ENCODE results near the gene LRRFIP1. TPM values are rescaled to one million over a fixed set of nuclear protein-coding genes. Genes with fewer than 3 reads are reported as not detected.
"Not testable (repeated sequence)": the region's sequence is repeated elsewhere in the genome, so short reads cannot be mapped to it uniquely, and the experiment has no call there.

The LRRFIP1 gene
- total and polyA plus RNA-seq, 4 donors, result 79.7 to 194 (median 94.1) TPM

DNA sequence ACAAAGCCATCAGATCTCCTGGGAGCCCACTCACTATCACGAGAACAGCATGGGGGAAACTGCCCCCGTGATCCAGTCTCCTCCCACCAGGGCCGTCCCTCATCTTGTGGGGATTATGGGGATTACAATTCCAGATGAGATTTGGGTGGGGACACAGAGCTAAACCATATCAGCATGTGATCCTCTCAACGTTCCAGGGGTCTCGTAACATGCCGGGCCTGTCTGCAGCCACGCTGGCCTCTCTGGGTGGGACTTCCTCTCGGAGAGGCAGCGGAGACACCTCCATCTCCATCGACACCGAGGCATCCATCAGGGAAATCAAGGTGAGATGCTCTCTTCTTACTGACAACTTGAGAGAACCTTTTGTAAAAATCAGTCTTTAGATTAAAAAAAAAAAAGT, 121.6 kb downstream of the LRRFIP1 start:
- Histone ChIP-seq H3K9me3 (ENCODE audit: control insufficient read depth in 4 of 4, insufficient read depth in 3 of 4, low read length in 3 of 4) (no peaks in the 10 kb centered on the region), H3K27me3 (ENCODE audit: control insufficient read depth in 3 of 3, insufficient read depth in 3 of 3, low read length in 2 of 3) (no peaks in the 10 kb centered on the region), H3K9ac (ENCODE audit: insufficient read depth in 1 of 2, low read length in 2 of 2) (no peak overlapping the region), H3K27ac (ENCODE audit: low read depth in 1 of 2, low read length in 1 of 2) (no peak overlapping the region), H3K4me3 (no peak overlapping the region), H3K4me1 (ENCODE audit: control insufficient read depth in 5 of 5, insufficient read depth in 5 of 5, low read length in 5 of 5) (peaks cover 0 to 3% (median 0%) of the 10 kb centered on the region in 5 donors), H3K36me3 (ENCODE audit: control insufficient read depth in 4 of 4, insufficient read depth in 4 of 4, low read length in 4 of 4) (peaks cover 0 to 36% (median 12%) of the 10 kb centered on the region in 4 donors)
- WGBS, 2 donors, result 93 to 94% methylated on average over 11 of the region's 11 CpGs
- TF ChIP-seq, protein P1, sequence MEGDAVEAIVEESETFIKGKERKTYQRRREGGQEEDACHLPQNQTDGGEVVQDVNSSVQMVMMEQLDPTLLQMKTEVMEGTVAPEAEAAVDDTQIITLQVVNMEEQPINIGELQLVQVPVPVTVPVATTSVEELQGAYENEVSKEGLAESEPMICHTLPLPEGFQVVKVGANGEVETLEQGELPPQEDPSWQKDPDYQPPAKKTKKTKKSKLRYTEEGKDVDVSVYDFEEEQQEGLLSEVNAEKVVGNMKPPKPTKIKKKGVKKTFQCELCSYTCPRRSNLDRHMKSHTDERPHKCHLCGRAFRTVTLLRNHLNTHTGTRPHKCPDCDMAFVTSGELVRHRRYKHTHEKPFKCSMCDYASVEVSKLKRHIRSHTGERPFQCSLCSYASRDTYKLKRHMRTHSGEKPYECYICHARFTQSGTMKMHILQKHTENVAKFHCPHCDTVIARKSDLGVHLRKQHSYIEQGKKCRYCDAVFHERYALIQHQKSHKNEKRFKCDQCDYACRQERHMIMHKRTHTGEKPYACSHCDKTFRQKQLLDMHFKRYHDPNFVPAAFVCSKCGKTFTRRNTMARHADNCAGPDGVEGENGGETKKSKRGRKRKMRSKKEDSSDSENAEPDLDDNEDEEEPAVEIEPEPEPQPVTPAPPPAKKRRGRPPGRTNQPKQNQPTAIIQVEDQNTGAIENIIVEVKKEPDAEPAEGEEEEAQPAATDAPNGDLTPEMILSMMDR (IDR thresholded peaks at IDR 0.05; ENCODE audit: control extremely low read depth, extremely low read depth), result no peak
- DNase-seq, result no peak
- no peak for ATAC-seq (ENCODE audit: insufficient read depth, low FRiP score)

DNA sequence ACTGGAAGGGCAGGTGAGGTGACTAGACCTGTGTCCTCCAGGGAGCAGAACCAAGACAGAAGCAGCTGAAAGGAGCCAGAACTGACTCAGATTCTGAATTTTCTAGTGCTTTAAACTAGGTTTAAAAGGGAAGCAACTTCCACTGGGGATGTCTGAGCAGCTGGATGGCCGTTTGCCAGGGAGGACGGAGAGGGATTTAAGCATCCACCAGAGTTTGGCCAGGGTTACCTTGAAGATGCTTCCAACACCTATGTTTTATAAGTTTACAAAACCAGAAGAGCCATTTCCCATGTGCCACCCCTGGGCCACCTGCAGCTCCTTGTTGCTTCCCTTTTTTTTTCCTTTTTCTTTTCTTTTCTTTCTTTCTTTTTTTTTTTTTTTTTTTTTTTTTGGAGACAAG, 122.6 kb downstream of the LRRFIP1 start:
- DNase-seq, result no peak

DNA sequence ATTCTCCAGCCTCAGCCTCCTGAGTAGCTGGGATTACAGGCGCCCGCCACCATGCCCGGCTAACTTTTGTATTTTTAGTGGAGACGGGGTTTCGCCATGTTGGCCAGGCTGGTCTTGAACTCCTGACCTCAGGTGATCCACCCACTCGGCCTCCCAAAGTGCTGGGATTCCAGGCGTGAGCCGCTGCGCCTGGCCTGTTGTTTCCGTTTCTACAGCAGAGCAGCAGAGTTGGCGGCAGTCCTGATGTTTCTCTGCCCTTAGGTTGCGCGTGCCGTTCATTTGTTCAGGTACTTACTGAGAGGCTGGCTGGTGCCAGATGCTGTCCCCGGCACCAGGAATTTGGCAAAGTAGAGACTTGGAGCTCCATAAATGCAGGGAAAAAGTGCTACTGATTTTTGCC, 123.1 kb downstream of the LRRFIP1 start:
- H3K9me3 ChIP-seq (ENCODE audit: control insufficient read depth in 4 of 4, insufficient read depth in 3 of 4, low read length in 3 of 4); DNase-seq; H3K4me3 ChIP-seq; ATAC-seq (ENCODE audit: insufficient read depth, low FRiP score); H3K9ac ChIP-seq (ENCODE audit: insufficient read depth in 1 of 2, low read length in 2 of 2); H3K27ac ChIP-seq (ENCODE audit: low read depth in 1 of 2, low read length in 1 of 2); H3K4me1 ChIP-seq (ENCODE audit: control insufficient read depth in 5 of 5, insufficient read depth in 5 of 5, low read length in 5 of 5); H3K27me3 ChIP-seq (ENCODE audit: control insufficient read depth in 3 of 3, insufficient read depth in 3 of 3, low read length in 2 of 3): not testable (repeated sequence)
- 96 to 98% methylated on average over 15 of the region's 15 CpGs for WGBS, 2 donors
- peaks cover 8 to 45% (median 19%) of the 10 kb centered on the region in 4 donors for H3K36me3 ChIP-seq (ENCODE audit: control insufficient read depth in 4 of 4, insufficient read depth in 4 of 4, low read length in 4 of 4)

More for the DNA sequence above, 122.6 kb downstream of the LRRFIP1 start:
- TF ChIP-seq, protein P1 (IDR thresholded peaks at IDR 0.05; ENCODE audit: control extremely low read depth, extremely low read depth), result no peak
- ATAC-seq (ENCODE audit: insufficient read depth, low FRiP score), result no peak
- H3K27me3 ChIP-seq (ENCODE audit: control insufficient read depth in 3 of 3, insufficient read depth in 3 of 3, low read length in 2 of 3), result no peaks in the 10 kb centered on the region
- H3K9me3 ChIP-seq (ENCODE audit: control insufficient read depth in 4 of 4, insufficient read depth in 3 of 4, low read length in 3 of 4), result no peaks in the 10 kb centered on the region
- no peak overlapping the region for H3K27ac ChIP-seq (ENCODE audit: low read depth in 1 of 2, low read length in 1 of 2)
- no peak overlapping the region for H3K9ac ChIP-seq (ENCODE audit: insufficient read depth in 1 of 2, low read length in 2 of 2)
- H3K4me1 ChIP-seq (ENCODE audit: control insufficient read depth in 5 of 5, insufficient read depth in 5 of 5, low read length in 5 of 5), result no peaks in the 10 kb centered on the region
- peaks cover 5 to 41% (median 15%) of the 10 kb centered on the region in 4 donors for H3K36me3 ChIP-seq (ENCODE audit: control insufficient read depth in 4 of 4, insufficient read depth in 4 of 4, low read length in 4 of 4)
- 76 to 88% methylated on average over 2 of the region's 2 CpGs for WGBS, 2 donors
- H3K4me3 ChIP-seq, result no peak overlapping the region

DNA sequence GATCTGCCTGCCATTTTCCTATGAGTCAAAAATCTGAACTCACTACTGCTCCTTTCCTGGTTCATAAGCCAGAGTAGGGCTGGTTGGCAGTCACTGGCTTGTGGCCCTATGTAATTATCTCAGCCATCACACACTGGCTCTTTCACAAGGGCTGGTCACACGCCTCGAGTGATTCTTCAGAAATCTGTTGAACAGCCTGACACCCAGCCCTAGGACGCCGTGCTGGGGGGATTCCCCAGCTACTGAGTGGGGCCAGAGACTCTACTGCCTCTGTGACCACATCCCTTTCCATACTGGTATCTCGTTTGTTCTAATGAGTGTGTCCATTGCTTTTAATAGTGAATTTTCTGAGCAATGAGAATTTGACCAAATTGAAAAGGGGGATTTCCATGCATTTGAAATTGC, 125.4 kb downstream of the LRRFIP1 start:
- no peak for DNase-seq
- H3K9me3 ChIP-seq (ENCODE audit: control insufficient read depth in 4 of 4, insufficient read depth in 3 of 4, low read length in 3 of 4), result no peaks in the 10 kb centered on the region
- H3K9ac ChIP-seq (ENCODE audit: insufficient read depth in 1 of 2, low read length in 2 of 2), result no peak overlapping the region
- 39 to 46% methylated on average over 5 of the region's 5 CpGs for WGBS, 2 donors
- H3K4me3 ChIP-seq, result no peak overlapping the region
- TF ChIP-seq, protein P1 (IDR thresholded peaks at IDR 0.05; ENCODE audit: control extremely low read depth, extremely low read depth), result no peak
- no peaks in the 10 kb centered on the region for H3K4me1 ChIP-seq (ENCODE audit: control insufficient read depth in 5 of 5, insufficient read depth in 5 of 5, low read length in 5 of 5)
- no peak for ATAC-seq (ENCODE audit: insufficient read depth, low FRiP score)
- H3K27ac ChIP-seq (ENCODE audit: low read depth in 1 of 2, low read length in 1 of 2), result no peak overlapping the region
- peaks cover 18 to 49% (median 30%) of the 10 kb centered on the region in 4 donors for H3K36me3 ChIP-seq (ENCODE audit: control insufficient read depth in 4 of 4, insufficient read depth in 4 of 4, low read length in 4 of 4)
- H3K27me3 ChIP-seq (ENCODE audit: control insufficient read depth in 3 of 3, insufficient read depth in 3 of 3, low read length in 2 of 3), result no peaks in the 10 kb centered on the region
